K562 (cell line): ENCODE results near the gene ZNF528.

Experiments
- BCL6 ChIP-seq: fragments of 250-450 bp; sonication (Bioruptor Pico); IDR thresholded peaks from 2 replicates; pipeline ENCODE4 v1.4.0; 2020
- ESRRA ChIP-seq: fragments of 450-650 bp; IDR thresholded peaks from 2 replicates; pipeline ENCODE4 v1.6.1; 2014; ENCODE audit warnings: low read depth, mild to moderate bottlenecking, moderate library complexity, borderline replicate concordance
- JUND ChIP-seq, 2 experiments: IDR thresholded peaks; 2 replicates in 1 of 2; 3 replicates in 1 of 2; pipeline ENCODE4 v1.6.1; 2011; ENCODE audit warnings: borderline replicate concordance in 2 of 2, low read depth in 2 of 2, low read length in 2 of 2, improper control_type of control experiment in 1 of 2, missing biosample characterization in 1 of 2, missing genetic modification characterization in 1 of 2, missing genetic modification reagents in 1 of 2
- POLR2A ChIP-seq: fragments of 450-650 bp; conservative IDR thresholded peaks from 2 replicates; pipeline ENCODE4 v1.6.1; 2016
- RBM14 ChIP-seq: fragments of 200-400 bp; formaldehyde crosslinking; IDR thresholded peaks from 2 replicates; pipeline ENCODE4 v1.6.1; 2018; ENCODE audit warnings: low read depth, mild to moderate bottlenecking, low read length, moderate library complexity, borderline replicate concordance; ENCODE audit not compliant: insufficient read depth
- ZKSCAN1 ChIP-seq: fragments of 150-350 bp; IDR thresholded peaks from 2 replicates; pipeline ENCODE4 v1.6.1; 2016; ENCODE audit warnings: low read depth, low read length
- ZNF785 ChIP-seq: fragments of 250-450 bp; sonication (Bioruptor Pico); IDR thresholded peaks from 2 replicates; pipeline ENCODE4 v1.4.0; 2020; ENCODE audit warnings: mild to moderate bottlenecking
- TF ChIP-seq, protein P1 (sequence below): fragments of 250-450 bp; sonication (Bioruptor Pico); IDR thresholded peaks from 2 replicates; pipeline ENCODE4 v1.8.0; 2022; ENCODE audit warnings: moderate library complexity, mild to moderate bottlenecking, inconsistent platforms
- TF ChIP-seq, protein P2 (sequence below): sonication (generic); formaldehyde crosslinking; IDR thresholded peaks from 2 replicates; pipeline ENCODE4 v1.8.0; 2022; ENCODE audit warnings: mild to moderate bottlenecking, missing genetic modification reagents

DNA sequence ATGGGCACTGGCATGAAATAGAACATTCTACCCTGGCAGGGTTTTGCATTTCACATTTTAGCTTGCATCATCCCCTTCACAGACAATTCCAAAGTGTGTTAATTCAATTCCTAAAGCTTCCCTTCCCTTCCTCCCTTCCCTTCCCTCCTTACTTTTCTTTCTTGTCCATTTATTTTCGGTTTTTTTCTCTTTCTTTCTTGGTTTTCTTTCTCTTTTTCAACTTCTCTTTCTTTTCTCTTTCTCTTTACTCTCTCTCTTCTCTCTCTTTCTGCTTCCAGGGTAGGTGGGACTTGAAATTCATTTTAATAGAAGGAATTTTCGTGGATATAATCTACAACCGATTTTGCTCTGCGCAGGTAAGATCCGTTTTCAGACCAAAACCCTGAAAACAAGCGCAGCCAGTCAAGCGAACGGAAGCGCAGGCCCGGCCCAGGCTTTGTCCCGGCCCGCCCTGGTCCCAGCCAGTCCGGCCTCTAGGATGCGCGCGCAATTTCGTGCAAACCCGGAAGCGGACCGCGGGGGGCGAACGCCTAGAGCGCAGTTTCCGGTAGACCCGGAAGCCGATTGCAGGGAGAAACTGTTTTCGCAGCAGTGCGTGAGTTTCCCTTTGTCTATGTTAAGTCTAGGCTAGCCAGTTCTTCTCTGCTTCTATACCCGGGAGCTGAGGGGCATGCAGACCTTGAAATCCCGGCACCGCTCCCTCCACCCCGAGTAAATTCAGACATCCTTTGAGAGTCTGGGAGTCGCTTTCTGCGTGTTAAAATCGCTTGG is at the start of gene ZNF528:
- no peak for TF ChIP-seq JUND (IDR thresholded peaks at IDR 0.05; ENCODE audit: borderline replicate concordance, low read depth, low read length)
- TF ChIP-seq JUND (tag; IDR thresholded peaks at IDR 0.05; ENCODE audit: borderline replicate concordance, low read depth, low read length), result no peak
- TF ChIP-seq ESRRA, result no peak
- no peak for TF ChIP-seq ZKSCAN1
- TF ChIP-seq, protein P1, sequence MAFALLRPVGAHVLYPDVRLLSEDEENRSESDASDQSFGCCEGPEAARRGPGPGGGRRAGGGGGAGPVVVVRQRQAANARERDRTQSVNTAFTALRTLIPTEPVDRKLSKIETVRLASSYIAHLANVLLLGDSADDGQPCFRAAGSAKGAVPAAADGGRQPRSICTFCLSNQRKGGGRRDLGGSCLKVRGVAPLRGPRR (CRISPR knock-in tag), result no peak
- no peak for TF ChIP-seq RBM14
- no peak for TF ChIP-seq ZNF785 (CRISPR knock-in tag)
- no peak; the same call in 1 of the 2 replicates for TF ChIP-seq POLR2A
- TF ChIP-seq BCL6 (CRISPR knock-in tag), result no peak
- TF ChIP-seq, protein P2, sequence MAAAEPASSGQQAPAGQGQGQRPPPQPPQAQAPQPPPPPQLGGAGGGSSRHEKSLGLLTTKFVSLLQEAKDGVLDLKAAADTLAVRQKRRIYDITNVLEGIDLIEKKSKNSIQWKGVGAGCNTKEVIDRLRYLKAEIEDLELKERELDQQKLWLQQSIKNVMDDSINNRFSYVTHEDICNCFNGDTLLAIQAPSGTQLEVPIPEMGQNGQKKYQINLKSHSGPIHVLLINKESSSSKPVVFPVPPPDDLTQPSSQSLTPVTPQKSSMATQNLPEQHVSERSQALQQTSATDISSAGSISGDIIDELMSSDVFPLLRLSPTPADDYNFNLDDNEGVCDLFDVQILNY (CRISPR knock-in tag), result no peak
